GM20431 (cell line): ENCODE measurements around the gene NRDE2.
"Not testable (repeated sequence)": the region's sequence is repeated elsewhere in the genome, so short reads cannot be mapped to it uniquely, and the experiment has no call there.

Source experiments
- in situ Hi-C: fragments of 300-500 bp; cut with MseI, MboI; formaldehyde crosslinking; loops from one replicate; pipeline ENCODE4 v1.15.0; 2020; ENCODE audit warnings: low sequenced_read_pairs; ENCODE audit not compliant: unreplicated experiment

The NRDE2 gene

DNA sequence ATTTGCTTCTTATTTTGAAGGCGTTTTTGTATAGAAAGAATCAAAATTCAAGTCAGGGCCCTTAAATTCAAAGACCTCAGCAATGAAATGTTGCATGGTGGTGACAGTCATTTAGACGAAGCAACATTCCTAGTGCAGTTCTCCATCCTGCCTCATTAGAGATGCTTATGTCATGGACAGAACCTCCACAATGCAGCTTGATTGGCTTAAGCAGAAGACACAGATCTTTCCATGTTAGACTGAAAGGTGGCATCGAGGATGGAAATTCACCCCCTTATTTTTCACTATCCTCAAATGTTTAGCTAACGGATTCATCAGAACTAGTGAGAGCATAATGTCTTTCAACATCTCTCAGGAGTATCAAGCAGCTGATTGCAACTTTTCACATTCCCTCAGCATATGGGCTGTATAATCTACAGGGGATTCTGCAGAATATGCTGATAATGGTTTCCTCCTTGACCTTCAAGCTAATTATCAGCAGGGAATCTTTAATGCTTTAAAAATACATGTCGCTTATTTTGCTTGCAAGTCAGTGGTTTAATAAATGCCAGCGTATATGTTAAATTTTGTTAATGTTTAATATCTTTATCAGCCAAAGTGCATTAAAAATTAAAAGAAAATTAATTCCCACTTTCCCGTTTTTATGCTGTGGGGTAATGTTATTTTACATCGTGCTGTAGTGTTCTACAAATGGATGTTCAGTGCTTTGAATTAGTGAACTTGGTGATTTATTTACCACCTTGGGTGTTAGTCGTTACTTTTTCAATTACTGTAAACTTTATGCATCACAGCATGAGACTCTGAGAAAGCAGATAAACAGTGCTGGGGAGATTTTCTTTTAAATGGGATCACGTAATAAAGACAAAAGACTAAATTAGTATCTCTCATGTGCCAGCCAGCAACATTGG, 12.8 kb upstream of the NRDE2 start:
- in situ Hi-C loops: no loop called here

DNA sequence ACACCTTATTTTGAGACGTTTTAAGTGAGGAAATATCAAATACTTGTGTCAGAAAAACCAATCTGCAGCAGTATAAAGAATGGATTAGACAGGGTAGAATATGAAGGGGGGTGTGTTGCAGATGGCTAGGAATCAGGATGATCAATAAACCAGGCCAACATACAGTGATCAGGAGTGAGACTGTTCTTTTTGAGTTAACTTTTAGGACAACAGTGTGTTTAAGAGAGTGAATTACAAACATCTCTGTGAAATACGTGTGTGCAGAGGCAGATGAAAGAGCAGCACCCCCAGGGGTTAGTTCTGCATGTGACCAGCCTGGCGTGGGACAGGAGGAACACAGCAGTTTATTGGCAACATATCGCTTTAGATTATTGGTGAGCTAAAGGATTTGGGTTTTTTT, 10.6 kb upstream of the NRDE2 start:
- in situ Hi-C loops: no loop called here

DNA sequence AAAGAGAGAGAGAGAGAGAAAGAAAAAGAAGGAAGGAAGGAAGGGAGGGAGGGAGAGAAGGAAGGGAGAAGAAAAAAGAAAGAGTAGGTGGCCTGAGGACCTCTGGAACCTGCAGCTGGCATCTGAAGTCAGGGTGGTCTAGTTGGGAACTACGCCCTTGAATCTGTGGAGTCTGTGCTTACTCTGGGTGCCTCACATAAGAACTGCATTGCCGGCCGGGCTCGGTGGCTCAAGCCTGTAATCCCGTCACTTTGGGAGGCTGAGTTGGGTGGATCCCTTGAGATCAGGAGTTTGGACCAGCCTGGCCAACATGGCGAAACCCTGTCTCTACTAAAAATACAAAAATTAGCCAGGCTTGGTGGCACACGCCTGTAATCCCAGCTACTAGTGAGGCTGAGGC, 10.0 kb upstream of the NRDE2 start:
- in situ Hi-C loops: no loop called here

DNA sequence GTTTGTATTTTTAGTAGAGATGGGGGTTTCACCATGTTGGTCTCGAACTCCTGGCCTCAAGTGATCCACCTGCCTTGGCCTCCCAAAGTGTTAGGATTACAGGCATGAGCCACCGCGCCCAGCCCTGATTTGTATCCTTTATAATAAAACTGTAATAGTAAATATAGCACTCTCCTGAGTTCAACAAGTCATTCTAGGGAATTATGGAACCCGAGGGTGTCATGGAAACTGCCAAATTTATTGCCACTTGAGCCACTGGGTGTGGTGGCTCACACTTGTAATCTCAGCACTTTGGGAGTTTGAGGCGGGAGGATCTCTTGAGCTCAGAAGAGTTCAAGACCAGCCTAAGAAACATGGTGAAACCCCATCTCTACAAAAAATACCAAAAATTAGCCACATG, 9.5 kb upstream of the NRDE2 start:
- in situ Hi-C loops: not testable (repeated sequence)

DNA sequence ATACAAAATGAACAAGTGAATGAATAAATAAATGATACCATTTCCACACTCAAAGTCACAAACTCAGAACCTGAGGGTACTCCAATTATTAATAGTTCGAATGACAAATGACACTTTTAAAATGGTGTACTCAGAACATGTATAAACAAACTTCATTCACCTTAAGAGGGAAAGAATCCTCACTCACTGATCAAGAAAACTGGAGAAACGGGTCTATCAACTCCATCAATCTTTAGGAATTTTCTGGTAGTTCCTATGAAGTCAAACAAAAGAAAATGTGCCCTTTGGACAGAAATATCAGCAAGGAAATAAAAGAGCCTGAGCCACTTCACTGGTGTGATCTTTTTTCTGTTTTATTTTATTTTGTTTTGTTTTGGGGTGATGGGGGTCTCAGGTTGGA, 5.2 kb upstream of the NRDE2 start:
- in situ Hi-C loops: no loop called here

DNA sequence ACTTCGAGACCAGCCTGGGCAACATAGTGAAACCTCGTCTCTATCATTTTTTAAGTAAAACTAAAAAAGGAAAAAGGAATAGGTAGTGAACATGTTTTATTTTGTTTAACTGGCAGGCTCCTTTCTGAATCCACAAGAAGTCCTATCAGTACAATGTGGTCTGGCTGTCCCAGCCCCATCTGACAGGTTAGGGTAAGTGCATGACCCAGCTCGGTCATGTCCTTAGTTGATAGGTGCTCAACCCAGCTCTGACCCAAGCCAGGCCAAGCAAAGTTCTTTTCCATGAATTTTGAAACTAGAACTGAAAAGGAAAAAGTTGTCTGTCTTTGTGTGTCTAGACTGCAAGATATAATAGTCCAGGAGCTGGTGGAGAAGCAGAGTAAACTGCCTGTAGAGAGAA, 4.7 kb upstream of the NRDE2 start:
- in situ Hi-C loops: no loop called here

DNA sequence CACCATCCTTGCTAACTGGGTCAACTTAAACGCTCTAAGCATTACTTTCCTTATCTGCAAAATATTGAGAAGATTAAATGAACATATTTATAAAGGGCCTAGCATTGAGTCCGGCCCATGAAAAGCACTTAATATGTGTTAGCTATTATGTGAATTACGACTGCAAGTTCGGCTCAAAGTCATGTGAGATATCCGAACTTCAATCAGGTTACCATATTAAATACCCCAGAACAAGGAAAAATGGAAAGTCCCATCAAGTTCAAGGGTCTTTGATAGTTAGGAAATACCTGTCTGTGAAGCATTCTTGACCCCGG, 487 bp upstream of the NRDE2 start:
- in situ Hi-C loops: no loop called here

DNA sequence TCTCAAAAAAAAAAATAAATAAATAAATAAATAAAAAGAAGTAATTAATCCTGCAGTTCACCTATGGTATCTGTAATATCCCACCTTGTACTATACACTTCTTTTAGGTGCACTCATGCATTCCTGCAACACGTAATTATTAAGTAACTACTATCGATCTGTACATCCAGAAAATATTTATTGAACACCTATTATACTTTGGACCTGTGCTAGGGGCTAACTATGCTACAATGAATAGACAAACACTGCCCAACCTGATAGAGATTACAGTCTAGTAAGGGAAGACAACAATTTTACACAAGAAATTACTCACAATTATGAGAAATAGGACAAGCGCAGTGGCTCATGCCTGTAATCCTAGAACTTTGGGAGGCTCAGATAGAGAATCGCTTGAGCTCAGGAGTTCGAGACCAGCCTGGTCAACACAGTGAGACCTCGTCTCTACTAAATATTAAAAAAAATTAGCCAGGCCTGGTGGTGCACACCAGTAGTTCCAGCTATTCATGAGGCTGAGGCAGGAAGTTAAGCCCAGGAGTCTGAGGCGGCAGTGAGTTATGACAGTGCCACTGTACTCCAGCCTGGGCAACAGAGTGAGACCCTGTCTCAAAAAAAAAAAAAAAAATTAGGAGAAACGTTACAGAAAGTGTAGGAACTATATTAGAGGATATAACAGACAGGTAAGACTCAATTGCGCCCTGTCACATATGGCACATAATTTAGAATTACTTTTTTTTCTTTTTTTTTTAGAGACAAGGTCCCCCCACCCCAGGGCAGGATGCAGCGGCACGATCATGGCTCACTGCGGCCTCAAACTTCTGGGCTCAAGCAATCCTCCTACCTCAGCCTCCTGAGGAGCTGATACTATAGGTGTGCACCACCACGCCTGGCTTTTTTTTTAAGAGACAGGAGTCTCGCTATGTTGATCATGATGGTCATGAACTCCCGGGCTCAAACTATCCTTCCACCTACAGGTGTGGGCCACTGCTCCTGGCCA, 1.2 kb downstream of the NRDE2 start:
- in situ Hi-C loops: no loop called here

DNA sequence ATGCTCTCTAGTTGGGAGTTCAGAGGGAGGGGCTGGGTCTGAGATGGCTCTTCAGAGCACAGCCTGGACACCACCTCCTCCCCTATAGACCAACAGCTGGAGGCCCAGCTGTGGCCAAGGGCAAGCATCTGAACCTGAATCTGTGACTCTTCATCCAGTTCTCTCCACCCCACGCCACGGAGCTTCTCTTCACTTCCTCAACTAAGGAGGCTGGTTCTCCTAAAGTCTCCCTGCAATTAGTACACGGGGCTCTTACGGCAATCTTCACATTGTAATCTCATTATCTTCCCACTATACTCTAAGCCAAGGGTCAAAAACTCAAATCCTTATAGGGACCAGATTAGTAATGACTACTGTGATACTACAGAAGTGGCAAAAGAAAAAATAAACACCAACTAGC, 9.8 kb downstream of the NRDE2 start:
- in situ Hi-C loops: no loop called here

DNA sequence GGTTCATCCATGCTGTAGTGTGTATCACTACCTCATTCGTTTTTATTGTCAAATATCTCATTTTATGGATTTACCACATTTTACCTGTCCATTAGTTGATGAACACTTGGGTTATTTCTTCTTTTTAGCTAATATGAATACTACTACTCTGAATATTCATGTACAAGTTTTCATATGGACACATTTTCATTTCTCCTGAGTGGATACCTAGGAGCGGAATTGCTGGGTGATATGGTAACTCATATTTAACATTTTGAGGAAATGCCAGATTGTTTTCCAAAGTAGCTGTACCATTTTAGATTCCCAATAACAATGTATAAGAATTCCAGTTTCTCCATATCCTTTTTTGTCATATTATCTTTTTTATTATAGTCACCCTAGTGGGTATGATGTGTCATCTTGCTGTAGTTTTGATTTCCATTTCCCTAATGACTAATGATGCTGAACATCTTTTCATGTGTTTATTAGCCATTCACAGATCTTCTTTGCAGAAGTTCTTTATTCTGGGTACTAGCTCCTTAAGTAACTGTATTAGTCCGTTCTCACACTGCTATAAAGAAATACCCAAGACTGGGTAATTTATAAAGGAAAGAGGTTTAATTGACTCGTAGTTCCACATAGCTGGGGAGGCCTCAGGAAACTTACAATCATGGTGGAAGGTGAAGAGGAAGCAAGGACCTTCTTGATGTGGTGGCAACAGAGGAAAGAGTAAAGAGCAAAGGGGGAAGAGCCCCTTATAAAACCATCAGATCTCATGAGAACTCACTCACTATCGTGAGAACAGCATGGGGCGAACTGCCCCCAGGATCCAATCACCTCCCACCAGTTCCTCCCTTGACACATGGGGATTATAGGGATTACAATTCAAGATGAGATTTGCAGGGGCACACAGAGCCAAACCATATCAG, 11.9 kb downstream of the NRDE2 start:
- in situ Hi-C loops: no loop called here

DNA sequence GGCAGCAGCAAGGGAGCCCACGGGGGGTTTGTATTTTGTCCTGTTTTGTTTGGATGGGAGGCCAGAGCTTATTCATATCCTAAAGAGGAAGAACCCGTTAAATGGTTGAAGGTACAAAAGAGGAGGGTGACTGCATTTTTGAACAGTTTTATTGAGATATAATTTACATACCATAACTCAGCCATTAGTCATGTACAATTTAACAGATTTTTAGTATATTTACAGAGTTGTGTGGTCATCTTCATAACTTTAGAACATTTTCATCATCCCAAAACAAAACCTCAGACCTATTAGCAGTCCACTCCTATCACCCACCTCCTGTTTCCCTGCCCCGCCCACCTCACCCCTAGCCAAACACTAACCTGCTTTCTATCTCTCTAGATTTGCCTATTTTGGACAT, 12.6 kb downstream of the NRDE2 start:
- in situ Hi-C loops: no loop called here

DNA sequence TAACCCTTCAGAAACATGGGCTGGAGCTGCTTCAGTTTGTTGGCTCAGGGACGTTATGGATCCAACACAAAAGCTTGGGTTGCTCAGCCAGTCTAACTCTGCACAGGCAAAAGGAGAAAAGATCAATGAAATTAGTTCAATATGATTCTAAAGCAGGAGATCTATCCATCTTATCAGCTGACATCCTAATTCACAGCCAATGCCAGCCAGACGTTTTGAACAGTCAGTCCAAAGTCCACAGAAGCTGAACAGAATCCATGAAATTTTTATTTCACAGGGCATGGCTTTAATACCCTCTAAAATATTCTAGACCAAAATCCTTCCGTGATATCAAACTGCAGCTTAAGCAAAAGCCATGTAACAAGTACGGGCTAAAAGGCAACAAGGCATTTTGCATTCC, 13.7 kb downstream of the NRDE2 start:
- in situ Hi-C loops: no loop called here

DNA sequence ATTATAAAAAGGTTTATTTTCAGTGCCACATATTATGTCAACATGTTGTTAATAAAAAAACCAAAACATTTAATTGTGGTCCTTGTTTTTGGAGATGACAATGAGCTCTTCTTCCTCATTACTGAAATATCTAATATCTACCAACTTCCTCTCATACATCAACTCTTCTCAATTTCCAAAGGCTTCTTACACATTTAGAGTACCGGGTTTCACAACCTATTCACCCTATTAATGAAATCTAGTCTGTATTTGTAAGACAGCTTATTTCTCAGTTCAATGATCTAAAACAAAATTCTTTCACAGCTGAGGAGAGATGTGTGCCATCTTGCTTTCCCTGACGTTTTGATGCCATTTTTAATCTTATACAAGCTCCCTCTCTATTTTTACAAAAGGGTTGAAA, 14.5 kb downstream of the NRDE2 start:
- in situ Hi-C loops: no loop called here

DNA sequence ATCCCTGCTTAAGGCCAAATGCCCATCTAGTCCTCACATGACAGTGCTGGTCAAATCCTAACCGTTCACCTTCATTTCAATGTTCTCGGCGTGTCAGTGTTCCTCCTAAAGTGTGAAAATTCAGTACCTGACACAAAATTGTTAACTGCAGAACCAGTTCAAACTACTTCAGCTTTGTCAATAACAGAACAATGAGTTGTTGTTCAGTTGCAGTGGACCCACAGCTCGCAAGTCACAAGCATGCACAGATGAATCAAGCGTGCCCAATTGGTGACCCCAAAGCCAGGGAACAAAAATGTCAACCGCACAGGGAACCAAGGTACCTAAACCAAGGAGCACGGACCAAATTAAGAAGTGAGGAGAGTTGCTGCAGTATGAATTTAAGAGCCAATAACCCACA, 23.2 kb downstream of the NRDE2 start:
- in situ Hi-C loops: no loop called here

DNA sequence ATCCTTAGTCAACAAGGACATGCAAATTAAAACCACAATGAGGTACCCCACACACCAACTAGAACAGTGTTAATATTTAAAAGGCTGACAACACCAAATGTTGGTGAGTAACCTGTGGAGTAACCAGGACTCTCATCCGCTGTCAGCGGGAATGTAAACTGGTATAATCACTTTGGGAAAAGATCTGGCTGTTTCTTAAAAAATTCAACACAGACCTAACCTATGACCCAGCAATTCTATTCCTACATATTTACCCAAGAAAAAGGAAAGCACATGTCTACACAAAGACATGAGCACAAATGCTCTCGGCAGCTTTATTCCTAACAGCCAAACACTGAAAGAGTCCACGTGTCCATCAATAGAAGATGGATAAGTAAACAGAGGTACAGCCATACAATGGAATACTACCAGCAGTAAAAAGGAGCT, 26.6 kb downstream of the NRDE2 start:
- in situ Hi-C loops: no loop called here

DNA sequence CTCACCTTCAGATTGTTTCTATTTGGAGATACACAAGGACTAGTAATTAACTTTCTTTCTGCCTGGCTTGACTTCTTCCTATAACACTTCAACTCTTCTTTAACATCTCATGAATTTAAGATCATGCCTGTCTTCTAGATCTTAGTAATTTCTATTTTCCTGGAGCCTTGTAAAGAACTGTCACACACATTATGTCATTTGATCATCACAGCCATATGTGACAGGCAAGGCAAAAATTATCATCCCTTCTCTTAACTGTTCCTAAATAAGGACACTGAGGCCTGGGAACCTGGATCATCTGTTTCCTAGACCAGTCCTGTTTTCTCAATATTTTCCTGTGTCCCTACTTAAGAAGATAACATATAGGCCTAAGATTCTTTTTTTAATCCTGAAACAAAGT, 27.2 kb downstream of the NRDE2 start:
- in situ Hi-C loops: no loop called here

DNA sequence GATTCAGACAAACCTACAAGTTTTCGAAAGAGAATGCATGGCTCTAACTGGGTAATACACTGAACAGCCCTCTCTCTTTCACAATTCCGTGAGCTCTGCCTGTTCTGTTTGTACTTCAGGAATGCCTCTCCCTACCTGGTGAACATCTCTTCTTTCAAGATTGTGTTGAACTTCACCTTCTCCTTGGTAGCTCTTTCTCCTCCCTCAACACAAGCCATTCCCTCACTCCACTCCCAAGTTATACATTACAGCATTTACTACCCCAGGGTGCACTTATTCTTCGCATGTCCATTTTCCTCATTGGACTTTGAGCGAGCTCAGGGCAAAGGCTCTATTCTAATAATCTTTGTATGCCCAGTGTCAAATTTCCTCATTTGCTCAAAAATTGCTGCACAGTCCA, 28.3 kb downstream of the NRDE2 start:
- in situ Hi-C loops: no loop called here

DNA sequence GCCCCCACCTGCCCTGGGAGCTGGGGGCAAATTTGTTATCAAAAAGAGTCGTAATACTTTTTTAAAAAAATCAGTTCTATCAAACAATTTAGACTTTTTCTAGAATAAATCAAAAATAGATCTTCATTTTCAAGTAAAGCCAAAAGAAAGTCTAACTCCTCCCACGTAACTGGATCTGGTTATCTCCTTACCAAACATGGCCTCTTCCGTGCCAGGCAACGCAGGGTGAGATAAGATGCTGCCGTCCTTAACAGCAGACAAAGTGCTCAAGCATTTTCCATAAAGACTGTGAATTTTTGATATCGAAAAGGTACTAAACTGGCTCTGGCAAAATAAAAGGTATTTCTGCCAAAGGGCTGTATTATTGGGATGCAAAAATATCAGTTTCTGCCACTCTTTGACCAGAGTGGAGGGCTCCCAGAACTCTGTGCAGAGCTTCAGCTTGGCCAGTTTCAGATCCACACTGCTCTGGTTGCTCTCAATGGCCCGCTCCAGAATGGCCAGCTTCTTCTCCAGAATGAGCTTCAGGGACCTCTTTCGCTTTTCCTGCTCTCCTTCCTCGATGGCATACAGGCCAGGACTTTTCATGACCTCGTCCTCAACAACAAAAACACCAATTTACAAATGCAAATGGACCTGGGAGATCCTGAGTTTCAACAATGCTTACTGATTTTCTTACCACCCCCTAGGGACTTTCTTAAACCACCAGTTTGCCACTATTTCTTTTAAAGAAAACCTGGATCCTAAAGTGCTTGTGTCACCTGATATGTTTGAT, 29.0 kb downstream of the NRDE2 start:
- in situ Hi-C loops: no loop called here

DNA sequence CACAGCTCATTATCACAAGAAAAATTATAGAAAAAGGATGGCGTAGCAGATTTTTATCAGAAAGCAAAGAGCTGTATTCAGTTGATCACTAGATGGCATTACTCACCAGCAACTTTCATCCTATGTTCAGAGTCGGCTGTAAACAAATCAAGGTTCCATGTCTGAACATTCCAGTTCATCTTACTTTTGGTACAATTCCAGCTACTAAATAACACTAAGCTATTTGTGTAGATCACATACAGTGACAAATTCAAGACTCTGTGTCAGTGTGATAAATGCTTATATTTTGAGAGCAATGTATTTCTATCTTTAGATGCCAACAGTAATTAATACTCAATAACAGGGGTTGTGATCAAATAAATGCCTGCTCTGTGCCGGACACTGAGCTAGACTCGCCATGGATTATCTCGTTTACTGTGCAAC, 30.1 kb downstream of the NRDE2 start:
- in situ Hi-C loops: no loop called here
